SK-N-SH (cell line): ENCODE results near the gene DTX3L. TPM values are rescaled to one million over a fixed set of nuclear protein-coding genes. Genes with fewer than 3 reads are reported as not detected.

Experiments
- CTCF ChIA-PET: fragments of 300-600, 350-600 bp; formaldehyde crosslinking; extraction: SDS; loops from one replicate; lab custom pipeline; 2021; lab: Yijun Ruan, JAX
- POLR2A ChIA-PET: fragments of 350-600 bp; sonication (Branson Sonifier 250); formaldehyde crosslinking; extraction: SDS; loops from one replicate; lab custom pipeline; 2020; ENCODE audit warnings: antibody characterized with exemption, inconsistent platforms; lab: Yijun Ruan, JAX
- DNase-seq: peaks from one replicate; pipeline ENCODE4 v3.0.0; 2012
- H2AFZ ChIP-seq: fragments of 200-600 bp; sonication (generic); 2 replicates; pipeline ENCODE4 v1.8.1; 2016; ENCODE audit warnings: antibody characterized with exemption, mild to moderate bottlenecking, low read depth
- H3F3A ChIP-seq: fragments of 200-600 bp; sonication (generic); replicated peaks from 2 replicates; pipeline ENCODE3; 2016; ENCODE audit warnings: antibody characterized with exemption, mild to moderate bottlenecking; ENCODE audit not compliant: insufficient read depth
- H3K27ac ChIP-seq, 2 experiments: fragments of 200-500 bp in 1 of 2; fragments of 200-600 bp in 1 of 2; sonication (Bioruptor generic) in 1 of 2; sonication (generic), shearing (Covaris generic) in 1 of 2; 2 replicates each; pipeline versions ENCODE4 v1.5.1 to v1.6.1; 2014 to 2016; ENCODE audit warnings: low read depth in 2 of 2, inconsistent platforms in 1 of 2, low read length in 1 of 2, mild to moderate bottlenecking in 1 of 2, mixed read lengths in 1 of 2
- H3K27me3 ChIP-seq: fragments of 200-600 bp; sonication (generic), shearing (Covaris generic); 2 replicates; pipeline ENCODE4 v1.6.1; 2016; ENCODE audit warnings: mixed run types; ENCODE audit not compliant: insufficient read depth
- H3K36me3 ChIP-seq, 2 experiments: fragments of 200-500 bp in 1 of 2; fragments of 200-600 bp in 1 of 2; sonication (Bioruptor generic) in 1 of 2; sonication (generic) in 1 of 2; replicated peaks in 1 of 2; 2 replicates each; pipeline versions ENCODE3 to v1.5.1; 2014 to 2016; ENCODE audit warnings: low read length in 1 of 2, mild to moderate bottlenecking in 1 of 2; ENCODE audit not compliant: insufficient read depth in 2 of 2, control insufficient read depth in 1 of 2
- H3K4me1 ChIP-seq, 2 experiments: fragments of 200-500 bp in 1 of 2; fragments of 200-600 bp in 1 of 2; sonication (Bioruptor generic) in 1 of 2; sonication (generic), shearing (Covaris generic) in 1 of 2; 2 replicates each; pipeline versions ENCODE4 v1.5.1 to v1.6.1; 2014 to 2016; ENCODE audit warnings: low read depth in 1 of 2, low read length in 1 of 2, mixed run types in 1 of 2; ENCODE audit not compliant: insufficient read depth in 2 of 2, control insufficient read depth in 1 of 2
- H3K4me2 ChIP-seq: fragments of 200-600 bp; sonication (generic), shearing (Covaris generic); 2 replicates; pipeline ENCODE4 v1.6.1; 2017; ENCODE audit warnings: mixed run types
- H3K4me3 ChIP-seq, 2 experiments: fragments of 200-500 bp in 1 of 2; fragments of 200-600 bp in 1 of 2; sonication (Bioruptor generic) in 1 of 2; sonication (generic), shearing (Covaris generic) in 1 of 2; 2 replicates each; pipeline versions ENCODE4 v1.5.1 to v1.8.1; 2014 to 2016; ENCODE audit warnings: low read depth in 2 of 2, inconsistent platforms in 1 of 2, low read length in 1 of 2, mild to moderate bottlenecking in 1 of 2, mixed read lengths in 1 of 2, moderate library complexity in 1 of 2
- H3K79me2 ChIP-seq: fragments of 200-600 bp; sonication (generic); 2 replicates; pipeline ENCODE4 v1.8.1; 2017; ENCODE audit warnings: mild to moderate bottlenecking; ENCODE audit not compliant: insufficient read depth
- H3K9ac ChIP-seq: fragments of 200-600 bp; sonication (generic); 2 replicates; pipeline ENCODE4 v1.6.1; 2017; ENCODE audit warnings: mixed run types
- H3K9me2 ChIP-seq: fragments of 200-600 bp; sonication (generic); 2 replicates; pipeline ENCODE4 v1.6.1; 2017; ENCODE audit warnings: mixed run types
- H3K9me3 ChIP-seq: fragments of 200-600 bp; sonication (generic); 2 replicates; pipeline ENCODE4 v1.6.1; 2017; ENCODE audit warnings: mixed run types, mild to moderate bottlenecking, moderate library complexity
- H4K20me1 ChIP-seq: fragments of 200-600 bp; sonication (generic); 2 replicates; pipeline ENCODE4 v1.6.1; 2017; ENCODE audit warnings: mild to moderate bottlenecking, mixed run types; ENCODE audit not compliant: insufficient read depth
- ELF1 ChIP-seq: IDR thresholded peaks from 2 replicates; pipeline ENCODE4 v1.4.0; 2012
- EP300 ChIP-seq, 2 experiments: IDR thresholded peaks; 2 replicates each; pipeline versions ENCODE4 v1.4.0 to v1.6.1; 2012; ENCODE audit warnings: borderline replicate concordance in 1 of 2, low read depth in 1 of 2, low read length in 1 of 2
- EZH2phosphoT487 ChIP-seq: fragments of 200-600 bp; sonication (generic); IDR thresholded peaks from 2 replicates; pipeline ENCODE4 v1.6.1; 2017; ENCODE audit warnings: low read depth, mixed run types, mild to moderate bottlenecking, antibody characterized with exemption, moderate library complexity, borderline replicate concordance
- FOSL2 ChIP-seq: IDR thresholded peaks from 2 replicates; pipeline ENCODE4 v1.4.0; 2012; ENCODE audit warnings: low read depth, mild to moderate bottlenecking, moderate library complexity, borderline replicate concordance
- FOXJ3 ChIP-seq: sonication (generic); formaldehyde crosslinking; IDR thresholded peaks from 2 replicates; pipeline ENCODE4 v1.5.1; 2020; ENCODE audit warnings: mild to moderate bottlenecking, missing genetic modification reagents
- GABPA ChIP-seq: IDR thresholded peaks from 2 replicates; pipeline ENCODE4 v1.4.0; 2012; ENCODE audit warnings: low read depth, mild to moderate bottlenecking
- GATA2 ChIP-seq: sonication (generic); formaldehyde crosslinking; IDR thresholded peaks from 2 replicates; pipeline ENCODE4 v1.5.0; 2020; ENCODE audit warnings: mild to moderate bottlenecking, missing genetic modification reagents
- JUND ChIP-seq: IDR thresholded peaks from 2 replicates; pipeline ENCODE4 v1.4.0; 2012
- MXI1 ChIP-seq: IDR thresholded peaks from 2 replicates; pipeline ENCODE4 v1.6.1; 2012; ENCODE audit warnings: mild to moderate bottlenecking, low read depth, low read length, improper control_type of control experiment
- NFIC ChIP-seq: IDR thresholded peaks from 2 replicates; pipeline ENCODE4 v1.4.0; 2012; ENCODE audit warnings: borderline replicate concordance
- NRF1 ChIP-seq: IDR thresholded peaks from 2 replicates; pipeline ENCODE4 v1.6.1; 2012; ENCODE audit warnings: low read depth, mild to moderate bottlenecking, low read length
- RFX5 ChIP-seq: IDR thresholded peaks from 2 replicates; pipeline ENCODE4 v1.6.1; 2012; ENCODE audit warnings: mild to moderate bottlenecking, improper control_type of control experiment, low read length
- SMC3 ChIP-seq: IDR thresholded peaks from 2 replicates; pipeline ENCODE4 v1.6.1; 2012; ENCODE audit warnings: low read depth, low read length, improper control_type of control experiment
- TAF1 ChIP-seq: IDR thresholded peaks from 2 replicates; pipeline ENCODE4 v1.6.1; 2012; ENCODE audit warnings: low read depth, mild to moderate bottlenecking, low read length, moderate library complexity, borderline replicate concordance
- YY1 ChIP-seq: IDR thresholded peaks from 2 replicates; pipeline ENCODE4 v1.4.0; 2012; ENCODE audit warnings: low read depth, mild to moderate bottlenecking
- WGBS: methylation state at CpG from one replicate; pipeline ENCODE4 v1.1.6; 2017; ENCODE audit warnings: low lambda C conversion rate; 5-methylcytosine and 5-hydroxymethylcytosine counted together
- polyA plus RNA-seq, 3 experiments: library from polyadenylated mRNA; depleted of rRNA; stranded (reverse); fragments of >200 nt; gene quantifications; 2 replicates each; pipeline ENCODE4 v1.2.3, GENCODE V29; 2012
- TF ChIP-seq, protein P1 (sequence below): IDR thresholded peaks from 2 replicates; pipeline ENCODE4 v1.4.0; 2012; ENCODE audit warnings: low read depth, borderline replicate concordance
- TF ChIP-seq, protein P2 (sequence below): fragments of 150-350 bp; IDR thresholded peaks from 2 replicates; pipeline ENCODE4 v1.6.1; 2017; ENCODE audit warnings: antibody characterized with exemption, low read length, low read depth, borderline replicate concordance
- TF ChIP-seq, protein P3 (sequence below): IDR thresholded peaks from 2 replicates; pipeline ENCODE4 v1.4.0; 2012; ENCODE audit warnings: low read depth, borderline replicate concordance
- TF ChIP-seq, protein P4 (sequence below): IDR thresholded peaks from 2 replicates; pipeline ENCODE4; 2012

Gene DTX3L
- polyA plus RNA-seq, 1 of the 3 experiments (the other 2 are of a cell fraction): 2.7 TPM

DNA sequence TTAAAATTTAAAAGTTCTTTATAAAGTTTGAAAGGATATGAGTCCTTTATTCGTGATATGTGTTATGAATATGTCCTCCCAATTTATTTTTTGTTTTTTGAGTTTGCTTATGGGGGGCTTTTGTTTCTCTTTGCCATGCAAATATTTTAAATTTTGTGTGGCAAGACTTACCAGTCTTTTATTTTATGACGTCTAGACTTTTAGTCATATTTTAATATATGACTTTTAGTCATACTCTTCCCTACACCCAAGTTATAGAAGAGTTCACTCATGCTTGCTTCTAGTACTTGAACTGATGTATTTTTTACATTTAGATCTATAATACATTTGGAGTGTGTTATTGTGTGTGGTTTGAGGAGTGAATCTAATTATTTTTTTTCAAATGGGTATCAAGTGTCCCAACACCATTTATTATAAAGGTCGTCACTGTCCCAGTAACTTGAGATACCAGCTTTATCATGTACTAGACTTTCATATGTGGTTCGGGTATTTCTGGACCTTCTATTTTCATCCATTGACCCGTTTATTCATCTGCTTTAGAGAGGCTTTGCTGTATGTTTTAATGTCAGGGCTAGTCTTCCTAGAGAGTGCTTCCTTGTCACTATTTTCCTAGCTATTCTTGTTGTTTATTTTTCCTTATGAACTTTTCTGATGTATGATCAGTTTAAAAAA is 14.1 kb downstream of the DTX3L start:
- Histone ChIP-seq H3K9me3 (peaks cover 15% of the 10 kb centered on the region; the same call in 1 of the 2 replicates), H3K4me2 (no peak overlapping the region), H4K20me1 (no peaks in the 10 kb centered on the region), H3K9me2 (no peaks in the 10 kb centered on the region), H3K27me3 (no peaks in the 10 kb centered on the region), H3K27ac (no peak overlapping the region), H3K4me1 (no peaks in the 10 kb centered on the region; a peak in 1 of 4 replicates), H3K9ac (no peak overlapping the region), H3F3A (no peaks in the 10 kb centered on the region), H2AFZ (no peak overlapping the region), H3K4me3 (no peak overlapping the region), H3K79me2 (no peaks in the 10 kb centered on the region), H3K36me3 (no peaks in the 10 kb centered on the region)
- TF ChIP-seq, protein P1, sequence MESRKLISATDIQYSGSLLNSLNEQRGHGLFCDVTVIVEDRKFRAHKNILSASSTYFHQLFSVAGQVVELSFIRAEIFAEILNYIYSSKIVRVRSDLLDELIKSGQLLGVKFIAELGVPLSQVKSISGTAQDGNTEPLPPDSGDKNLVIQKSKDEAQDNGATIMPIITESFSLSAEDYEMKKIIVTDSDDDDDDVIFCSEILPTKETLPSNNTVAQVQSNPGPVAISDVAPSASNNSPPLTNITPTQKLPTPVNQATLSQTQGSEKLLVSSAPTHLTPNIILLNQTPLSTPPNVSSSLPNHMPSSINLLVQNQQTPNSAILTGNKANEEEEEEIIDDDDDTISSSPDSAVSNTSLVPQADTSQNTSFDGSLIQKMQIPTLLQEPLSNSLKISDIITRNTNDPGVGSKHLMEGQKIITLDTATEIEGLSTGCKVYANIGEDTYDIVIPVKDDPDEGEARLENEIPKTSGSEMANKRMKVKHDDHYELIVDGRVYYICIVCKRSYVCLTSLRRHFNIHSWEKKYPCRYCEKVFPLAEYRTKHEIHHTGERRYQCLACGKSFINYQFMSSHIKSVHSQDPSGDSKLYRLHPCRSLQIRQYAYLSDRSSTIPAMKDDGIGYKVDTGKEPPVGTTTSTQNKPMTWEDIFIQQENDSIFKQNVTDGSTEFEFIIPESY: no peak
- TF ChIP-seq TAF1 (no peak), SMC3 (no peak), MXI1 (no peak), FOSL2 (no peak), JUND (no peak), EP300 (IDR thresholded peaks at IDR 0.05; ENCODE audit: borderline replicate concordance in 1 of 2, low read depth in 1 of 2, low read length in 1 of 2) (no peak), FOXJ3 (no peak), EZH2phosphoT487 (no peak), NRF1 (no peak)
- TF ChIP-seq, protein P2, sequence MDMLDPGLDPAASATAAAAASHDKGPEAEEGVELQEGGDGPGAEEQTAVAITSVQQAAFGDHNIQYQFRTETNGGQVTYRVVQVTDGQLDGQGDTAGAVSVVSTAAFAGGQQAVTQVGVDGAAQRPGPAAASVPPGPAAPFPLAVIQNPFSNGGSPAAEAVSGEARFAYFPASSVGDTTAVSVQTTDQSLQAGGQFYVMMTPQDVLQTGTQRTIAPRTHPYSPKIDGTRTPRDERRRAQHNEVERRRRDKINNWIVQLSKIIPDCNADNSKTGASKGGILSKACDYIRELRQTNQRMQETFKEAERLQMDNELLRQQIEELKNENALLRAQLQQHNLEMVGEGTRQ: no peak
- TF ChIP-seq, protein P3, sequence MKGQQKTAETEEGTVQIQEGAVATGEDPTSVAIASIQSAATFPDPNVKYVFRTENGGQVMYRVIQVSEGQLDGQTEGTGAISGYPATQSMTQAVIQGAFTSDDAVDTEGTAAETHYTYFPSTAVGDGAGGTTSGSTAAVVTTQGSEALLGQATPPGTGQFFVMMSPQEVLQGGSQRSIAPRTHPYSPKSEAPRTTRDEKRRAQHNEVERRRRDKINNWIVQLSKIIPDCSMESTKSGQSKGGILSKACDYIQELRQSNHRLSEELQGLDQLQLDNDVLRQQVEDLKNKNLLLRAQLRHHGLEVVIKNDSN: no peak
- ChIA-PET POLR2A (no interaction called here), CTCF (interaction anchor here (0.8 to 1.2 kb wide), 4 partner anchors 9 to 15 kb away, joined by 3 to 4 read pairs (median 3); no protein-coding TSS in a partner anchor)
- 71% methylated on average over 5 of the region's 5 CpGs for WGBS
- no peak for DNase-seq

DNA sequence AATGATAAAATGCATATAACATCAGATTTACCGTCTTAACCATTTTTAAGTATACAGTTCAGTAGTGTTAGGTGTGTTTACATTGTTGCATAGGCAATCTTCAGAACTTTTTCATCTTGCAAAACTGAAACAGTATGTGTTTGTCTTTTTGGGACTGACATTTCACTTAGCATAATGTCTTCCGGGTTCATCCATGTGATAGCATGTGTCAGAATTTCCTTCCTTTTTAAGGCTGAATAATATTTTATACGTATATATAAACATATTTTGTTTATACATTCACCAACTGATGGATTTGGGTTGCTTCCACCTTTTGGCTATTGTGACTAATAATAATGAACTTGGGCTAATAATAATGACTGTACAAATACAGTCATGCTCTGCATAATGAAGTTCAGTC is 16.3 kb downstream of the DTX3L start:
- Histone ChIP-seq H3K9me3 (peaks cover 15% of the 10 kb centered on the region; the same call in 1 of the 2 replicates), H3K79me2 (no peaks in the 10 kb centered on the region), H4K20me1 (no peaks in the 10 kb centered on the region), H3F3A (no peaks in the 10 kb centered on the region), H3K4me3 (no peak overlapping the region), H2AFZ (no peak overlapping the region), H3K27me3 (no peaks in the 10 kb centered on the region), H3K27ac (no peak overlapping the region), H3K9me2 (no peaks in the 10 kb centered on the region), H3K36me3 (no peaks in the 10 kb centered on the region), H3K4me2 (no peak overlapping the region), H3K4me1 (no peaks in the 10 kb centered on the region), H3K9ac (no peak overlapping the region)
- DNase-seq: no peak
- POLR2A ChIA-PET: no interaction called here
- WGBS: 86% methylated on average over 3 of the region's 3 CpGs
- CTCF ChIA-PET: interaction anchor here (0.9 kb wide), 1 partner anchor 104 kb away, joined by 3 read pairs; no protein-coding TSS in a partner anchor
- TF ChIP-seq ELF1 (no peak), YY1 (no peak), RFX5 (no peak), EZH2phosphoT487 (no peak), FOSL2 (no peak), GATA2 (CRISPR knock-in tag) (no peak), GABPA (no peak), NFIC (no peak), TAF1 (no peak), MXI1 (no peak), EP300 (IDR thresholded peaks at IDR 0.05; ENCODE audit: borderline replicate concordance in 1 of 2, low read depth in 1 of 2, low read length in 1 of 2) (no peak), SMC3 (no peak)
- TF ChIP-seq, protein P3: no peak
- TF ChIP-seq, protein P4, sequence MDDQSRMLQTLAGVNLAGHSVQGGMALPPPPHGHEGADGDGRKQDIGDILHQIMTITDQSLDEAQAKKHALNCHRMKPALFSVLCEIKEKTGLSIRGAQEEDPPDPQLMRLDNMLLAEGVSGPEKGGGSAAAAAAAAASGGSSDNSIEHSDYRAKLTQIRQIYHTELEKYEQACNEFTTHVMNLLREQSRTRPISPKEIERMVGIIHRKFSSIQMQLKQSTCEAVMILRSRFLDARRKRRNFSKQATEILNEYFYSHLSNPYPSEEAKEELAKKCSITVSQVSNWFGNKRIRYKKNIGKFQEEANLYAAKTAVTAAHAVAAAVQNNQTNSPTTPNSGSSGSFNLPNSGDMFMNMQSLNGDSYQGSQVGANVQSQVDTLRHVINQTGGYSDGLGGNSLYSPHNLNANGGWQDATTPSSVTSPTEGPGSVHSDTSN: no peak
